GM23338 (cell line): ENCODE measurements around the gene TIMM17A. TPM values are rescaled to one million over a fixed set of nuclear protein-coding genes. Genes with fewer than 3 reads are reported as not detected.

ENCODE experiments used
- ATAC-seq: fragments of 200-7000 bp; cut with Tn5 transposase; 3 replicates; pipeline ENCODE4 v1.9.1; 2020
- DNase-seq: peaks from one replicate; pipeline ENCODE4 v3.0.0-alpha.2; 2015; ENCODE audit warnings: low spot score
- H2AFZ ChIP-seq: fragments of 200-600 bp; sonication (generic); 2 replicates; pipeline ENCODE4 v1.8.0; 2016; ENCODE audit warnings: antibody characterized with exemption, mild to moderate bottlenecking, moderate library complexity
- H3F3A ChIP-seq: fragments of 200-600 bp; sonication (generic); replicated peaks from 2 replicates; pipeline ENCODE4 v1.8.0; 2017; ENCODE audit warnings: antibody characterized with exemption, mixed run types, low read depth
- H3K27ac ChIP-seq: fragments of 200-600 bp; sonication (generic); 2 replicates; pipeline ENCODE4 v1.6.1; 2016; ENCODE audit warnings: low read depth
- H3K27me3 ChIP-seq: fragments of 200-600 bp; sonication (generic); 2 replicates; pipeline ENCODE4 v1.8.0; 2016; ENCODE audit warnings: mild to moderate bottlenecking, mixed run types, moderate library complexity; ENCODE audit not compliant: insufficient read depth
- H3K36me3 ChIP-seq: fragments of 200-600 bp; sonication (generic); 2 replicates; pipeline ENCODE4 v1.8.0; 2016; ENCODE audit warnings: mild to moderate bottlenecking; ENCODE audit not compliant: insufficient read depth
- H3K4me1 ChIP-seq: fragments of 200-600 bp; sonication (generic); 2 replicates; pipeline ENCODE4 v1.8.0; 2016; ENCODE audit warnings: mild to moderate bottlenecking, moderate library complexity; ENCODE audit not compliant: insufficient read depth
- H3K4me2 ChIP-seq: fragments of 200-600 bp; sonication (generic); 2 replicates; pipeline ENCODE4 v1.7.1; 2017; ENCODE audit warnings: mixed run types
- H3K4me3 ChIP-seq: fragments of 200-600 bp; sonication (generic); 2 replicates; pipeline ENCODE4 v1.6.1; 2016; ENCODE audit warnings: mixed run types
- H3K79me2 ChIP-seq: fragments of 200-600 bp; sonication (generic); replicated peaks from 2 replicates; pipeline ENCODE4 v1.8.0; 2017; ENCODE audit warnings: mild to moderate bottlenecking; ENCODE audit not compliant: insufficient read depth
- H3K9me2 ChIP-seq: fragments of 200-600 bp; sonication (generic); 2 replicates; pipeline ENCODE4 v1.8.0; 2017; ENCODE audit not compliant: insufficient read depth
- H4K20me1 ChIP-seq: fragments of 200-600 bp; sonication (generic); replicated peaks from 2 replicates; pipeline ENCODE4 v1.8.0; 2017; ENCODE audit warnings: mild to moderate bottlenecking; ENCODE audit not compliant: insufficient read depth
- H3K27ac Mint-ChIP-seq: 2 replicates; pipeline ENCODE4 v1.8.0; 2020; ENCODE audit warnings: inconsistent platforms, mild to moderate bottlenecking, moderate library complexity, mixed read lengths
- H3K27me3 Mint-ChIP-seq: 3 replicates; pipeline ENCODE4 v1.8.0; 2022; ENCODE audit warnings: low read depth, mild to moderate bottlenecking, moderate library complexity, mixed read lengths, inconsistent platforms; ENCODE audit not compliant: insufficient read depth, poor library complexity
- H3K36me3 Mint-ChIP-seq: 3 replicates; pipeline ENCODE4 v1.8.0; 2021; ENCODE audit warnings: low read depth, mild to moderate bottlenecking, inconsistent platforms, moderate library complexity, mixed read lengths
- H3K4me1 Mint-ChIP-seq: 3 replicates; pipeline ENCODE4 v1.8.0; 2020; ENCODE audit warnings: mild to moderate bottlenecking, inconsistent platforms, mixed read lengths
- H3K4me3 Mint-ChIP-seq: 3 replicates; pipeline ENCODE4 v1.8.0; 2021; ENCODE audit warnings: moderate library complexity, mild to moderate bottlenecking, inconsistent platforms, mixed read lengths
- H3K9me3 Mint-ChIP-seq: 3 replicates; pipeline ENCODE4 v1.8.0; 2020; ENCODE audit warnings: moderate library complexity, mild to moderate bottlenecking, inconsistent platforms, mixed read lengths
- CREB1 ChIP-seq: fragments of 250-450 bp; sonication (Bioruptor Pico); IDR thresholded peaks from 2 replicates; pipeline ENCODE4 v1.5.0; 2020; ENCODE audit warnings: low read depth, mild to moderate bottlenecking, moderate library complexity
- EZH2 ChIP-seq: fragments of 200-600 bp; sonication (generic); IDR thresholded peaks from one replicate; pipeline ENCODE4 v1.8.0; 2017; ENCODE audit warnings: antibody characterized with exemption, mild to moderate bottlenecking, low read depth; ENCODE audit not compliant: unreplicated experiment
- EZH2phosphoT487 ChIP-seq: fragments of 200-600 bp; sonication (generic); IDR thresholded peaks from one replicate; pipeline ENCODE4 v1.8.1; 2018; ENCODE audit warnings: antibody characterized with exemption; ENCODE audit not compliant: unreplicated experiment
- JUNB ChIP-seq: IDR thresholded peaks from one replicate; pipeline ENCODE4 v1.6.1; 2016; ENCODE audit warnings: antibody characterized with exemption; ENCODE audit not compliant: unreplicated experiment
- NANOG ChIP-seq: IDR thresholded peaks from 2 replicates; pipeline ENCODE4 v1.6.1; 2016; ENCODE audit warnings: antibody characterized with exemption, borderline replicate concordance
- STAT1 ChIP-seq: IDR thresholded peaks from one replicate; pipeline ENCODE4 v1.6.1; 2016; ENCODE audit warnings: antibody characterized with exemption; ENCODE audit not compliant: unreplicated experiment
- ZNF114 ChIP-seq: fragments of 250-450 bp; sonication (Bioruptor Pico); IDR thresholded peaks from 2 replicates; pipeline ENCODE4 v1.5.0; 2020; ENCODE audit warnings: mild to moderate bottlenecking, moderate library complexity
- ZNF331 ChIP-seq: fragments of 250-450 bp; sonication (Bioruptor Pico); IDR thresholded peaks from 2 replicates; pipeline ENCODE4 v1.5.0; 2020; ENCODE audit warnings: low read depth, mild to moderate bottlenecking, moderate library complexity
- polyA plus RNA-seq: library from polyadenylated mRNA; unstranded; fragments of >200 nt; fragmentation: Nextera tagmentation; extraction: Ambion mirVana; gene quantifications from 2 replicates; pipeline ENCODE4 v1.2.1, GENCODE V29; 2016
- total RNA-seq: library from RNA; depleted of rRNA; stranded (reverse); fragments of >200 nt; shearing (Covaris generic); gene quantifications from 2 replicates; pipeline ENCODE4 v1.2.3, GENCODE V29; 2014
- TF ChIP-seq, protein P1 (sequence below): IDR thresholded peaks from 2 replicates; pipeline ENCODE4 v1.6.1; 2016; ENCODE audit warnings: antibody characterized with exemption
- TF ChIP-seq, protein P2 (sequence below), 2 experiments: fragments of 200-600 bp in 1 of 2; sonication (generic) in 1 of 2; conservative IDR thresholded peaks; 2 replicates each; pipeline versions ENCODE4 v1.5.1 to v1.6.1; 2016 to 2017; ENCODE audit warnings: antibody characterized with exemption in 2 of 2, low read depth in 2 of 2, mild to moderate bottlenecking in 2 of 2, moderate library complexity in 1 of 2
- TF ChIP-seq, protein P3 (sequence below): fragments of 250-450 bp; sonication (Bioruptor Pico); IDR thresholded peaks from 2 replicates; pipeline ENCODE4 v1.5.0; 2020; ENCODE audit warnings: mild to moderate bottlenecking, moderate library complexity

The TIMM17A gene
- total and polyA plus RNA-seq, 2 experiments from 2014 or later: 38.5 to 60.0 TPM

DNA sequence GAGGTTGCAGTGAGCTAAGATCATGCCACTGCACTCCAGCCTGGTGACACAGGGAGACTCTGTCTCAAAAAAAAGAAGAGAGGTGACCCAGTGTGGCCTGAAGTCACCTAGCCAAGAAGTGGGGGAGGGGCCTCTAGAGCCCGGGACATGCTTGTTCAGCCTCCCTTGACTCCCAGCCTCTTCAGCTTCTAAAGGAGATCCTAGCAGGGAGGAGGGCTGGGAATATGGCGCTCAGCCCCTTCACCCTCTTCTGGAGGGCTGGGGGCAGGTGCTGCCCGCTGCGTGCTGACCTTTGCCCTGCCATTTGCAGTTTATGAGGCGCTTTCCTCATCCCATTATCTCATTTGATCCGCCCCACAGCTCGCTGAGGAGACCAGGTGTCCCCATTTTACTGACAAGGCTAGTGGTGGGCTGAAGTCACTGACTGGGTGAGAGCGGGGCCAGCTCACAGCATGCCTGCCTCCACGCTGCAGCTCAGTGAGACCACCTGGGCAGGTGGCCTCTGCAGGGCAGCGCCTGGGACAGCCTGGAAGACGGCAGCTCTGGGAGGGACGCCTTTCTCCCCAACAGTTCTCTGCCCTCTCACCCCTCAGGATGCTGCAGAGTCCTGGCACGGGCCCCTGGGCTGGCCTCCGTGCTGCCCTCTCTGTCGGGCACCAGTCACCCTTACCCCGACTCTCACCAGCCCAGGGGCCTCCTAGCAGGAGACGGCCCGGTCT lies 62.6 kb downstream of the TIMM17A start:
- no peaks in the 10 kb centered on the region for H3K36me3 ChIP-seq
- no peaks in the 10 kb centered on the region for H3K27me3 ChIP-seq
- H3K27ac ChIP-seq: no peak overlapping the region
- ATAC-seq (peak; percentile 52), DNase-seq (peak; percentile 33)
- H3K4me3 ChIP-seq: no peak overlapping the region
- no peaks in the 10 kb centered on the region for H3K79me2 ChIP-seq
- no peak overlapping the region for H2AFZ ChIP-seq
- peaks cover 6% of the 10 kb centered on the region; the same call in 1 of the 2 replicates for H3K4me1 ChIP-seq
- no peaks in the 10 kb centered on the region for H3F3A ChIP-seq
- H3K4me1 Mint-ChIP-seq: peaks cover 20% of the 10 kb centered on the region
- peaks cover 2% of the 10 kb centered on the region for H3K27me3 Mint-ChIP-seq
- H4K20me1 ChIP-seq: no peaks in the 10 kb centered on the region
- H3K4me2 ChIP-seq: no peak overlapping the region
- H3K4me3 Mint-ChIP-seq: no peak overlapping the region
- no peak for TF ChIP-seq CREB1 (CRISPR knock-in tag)
- TF ChIP-seq, protein P1, sequence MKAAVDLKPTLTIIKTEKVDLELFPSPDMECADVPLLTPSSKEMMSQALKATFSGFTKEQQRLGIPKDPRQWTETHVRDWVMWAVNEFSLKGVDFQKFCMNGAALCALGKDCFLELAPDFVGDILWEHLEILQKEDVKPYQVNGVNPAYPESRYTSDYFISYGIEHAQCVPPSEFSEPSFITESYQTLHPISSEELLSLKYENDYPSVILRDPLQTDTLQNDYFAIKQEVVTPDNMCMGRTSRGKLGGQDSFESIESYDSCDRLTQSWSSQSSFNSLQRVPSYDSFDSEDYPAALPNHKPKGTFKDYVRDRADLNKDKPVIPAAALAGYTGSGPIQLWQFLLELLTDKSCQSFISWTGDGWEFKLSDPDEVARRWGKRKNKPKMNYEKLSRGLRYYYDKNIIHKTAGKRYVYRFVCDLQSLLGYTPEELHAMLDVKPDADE: no peak
- TF ChIP-seq NANOG: no peak
- TF ChIP-seq, protein P2, sequence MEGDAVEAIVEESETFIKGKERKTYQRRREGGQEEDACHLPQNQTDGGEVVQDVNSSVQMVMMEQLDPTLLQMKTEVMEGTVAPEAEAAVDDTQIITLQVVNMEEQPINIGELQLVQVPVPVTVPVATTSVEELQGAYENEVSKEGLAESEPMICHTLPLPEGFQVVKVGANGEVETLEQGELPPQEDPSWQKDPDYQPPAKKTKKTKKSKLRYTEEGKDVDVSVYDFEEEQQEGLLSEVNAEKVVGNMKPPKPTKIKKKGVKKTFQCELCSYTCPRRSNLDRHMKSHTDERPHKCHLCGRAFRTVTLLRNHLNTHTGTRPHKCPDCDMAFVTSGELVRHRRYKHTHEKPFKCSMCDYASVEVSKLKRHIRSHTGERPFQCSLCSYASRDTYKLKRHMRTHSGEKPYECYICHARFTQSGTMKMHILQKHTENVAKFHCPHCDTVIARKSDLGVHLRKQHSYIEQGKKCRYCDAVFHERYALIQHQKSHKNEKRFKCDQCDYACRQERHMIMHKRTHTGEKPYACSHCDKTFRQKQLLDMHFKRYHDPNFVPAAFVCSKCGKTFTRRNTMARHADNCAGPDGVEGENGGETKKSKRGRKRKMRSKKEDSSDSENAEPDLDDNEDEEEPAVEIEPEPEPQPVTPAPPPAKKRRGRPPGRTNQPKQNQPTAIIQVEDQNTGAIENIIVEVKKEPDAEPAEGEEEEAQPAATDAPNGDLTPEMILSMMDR (conservative IDR thresholded peaks at IDR 0.05; ENCODE audit: low read depth in 2 of 2): no peak
- TF ChIP-seq EZH2phosphoT487: no peak
- no peak for TF ChIP-seq EZH2
- TF ChIP-seq, protein P3, sequence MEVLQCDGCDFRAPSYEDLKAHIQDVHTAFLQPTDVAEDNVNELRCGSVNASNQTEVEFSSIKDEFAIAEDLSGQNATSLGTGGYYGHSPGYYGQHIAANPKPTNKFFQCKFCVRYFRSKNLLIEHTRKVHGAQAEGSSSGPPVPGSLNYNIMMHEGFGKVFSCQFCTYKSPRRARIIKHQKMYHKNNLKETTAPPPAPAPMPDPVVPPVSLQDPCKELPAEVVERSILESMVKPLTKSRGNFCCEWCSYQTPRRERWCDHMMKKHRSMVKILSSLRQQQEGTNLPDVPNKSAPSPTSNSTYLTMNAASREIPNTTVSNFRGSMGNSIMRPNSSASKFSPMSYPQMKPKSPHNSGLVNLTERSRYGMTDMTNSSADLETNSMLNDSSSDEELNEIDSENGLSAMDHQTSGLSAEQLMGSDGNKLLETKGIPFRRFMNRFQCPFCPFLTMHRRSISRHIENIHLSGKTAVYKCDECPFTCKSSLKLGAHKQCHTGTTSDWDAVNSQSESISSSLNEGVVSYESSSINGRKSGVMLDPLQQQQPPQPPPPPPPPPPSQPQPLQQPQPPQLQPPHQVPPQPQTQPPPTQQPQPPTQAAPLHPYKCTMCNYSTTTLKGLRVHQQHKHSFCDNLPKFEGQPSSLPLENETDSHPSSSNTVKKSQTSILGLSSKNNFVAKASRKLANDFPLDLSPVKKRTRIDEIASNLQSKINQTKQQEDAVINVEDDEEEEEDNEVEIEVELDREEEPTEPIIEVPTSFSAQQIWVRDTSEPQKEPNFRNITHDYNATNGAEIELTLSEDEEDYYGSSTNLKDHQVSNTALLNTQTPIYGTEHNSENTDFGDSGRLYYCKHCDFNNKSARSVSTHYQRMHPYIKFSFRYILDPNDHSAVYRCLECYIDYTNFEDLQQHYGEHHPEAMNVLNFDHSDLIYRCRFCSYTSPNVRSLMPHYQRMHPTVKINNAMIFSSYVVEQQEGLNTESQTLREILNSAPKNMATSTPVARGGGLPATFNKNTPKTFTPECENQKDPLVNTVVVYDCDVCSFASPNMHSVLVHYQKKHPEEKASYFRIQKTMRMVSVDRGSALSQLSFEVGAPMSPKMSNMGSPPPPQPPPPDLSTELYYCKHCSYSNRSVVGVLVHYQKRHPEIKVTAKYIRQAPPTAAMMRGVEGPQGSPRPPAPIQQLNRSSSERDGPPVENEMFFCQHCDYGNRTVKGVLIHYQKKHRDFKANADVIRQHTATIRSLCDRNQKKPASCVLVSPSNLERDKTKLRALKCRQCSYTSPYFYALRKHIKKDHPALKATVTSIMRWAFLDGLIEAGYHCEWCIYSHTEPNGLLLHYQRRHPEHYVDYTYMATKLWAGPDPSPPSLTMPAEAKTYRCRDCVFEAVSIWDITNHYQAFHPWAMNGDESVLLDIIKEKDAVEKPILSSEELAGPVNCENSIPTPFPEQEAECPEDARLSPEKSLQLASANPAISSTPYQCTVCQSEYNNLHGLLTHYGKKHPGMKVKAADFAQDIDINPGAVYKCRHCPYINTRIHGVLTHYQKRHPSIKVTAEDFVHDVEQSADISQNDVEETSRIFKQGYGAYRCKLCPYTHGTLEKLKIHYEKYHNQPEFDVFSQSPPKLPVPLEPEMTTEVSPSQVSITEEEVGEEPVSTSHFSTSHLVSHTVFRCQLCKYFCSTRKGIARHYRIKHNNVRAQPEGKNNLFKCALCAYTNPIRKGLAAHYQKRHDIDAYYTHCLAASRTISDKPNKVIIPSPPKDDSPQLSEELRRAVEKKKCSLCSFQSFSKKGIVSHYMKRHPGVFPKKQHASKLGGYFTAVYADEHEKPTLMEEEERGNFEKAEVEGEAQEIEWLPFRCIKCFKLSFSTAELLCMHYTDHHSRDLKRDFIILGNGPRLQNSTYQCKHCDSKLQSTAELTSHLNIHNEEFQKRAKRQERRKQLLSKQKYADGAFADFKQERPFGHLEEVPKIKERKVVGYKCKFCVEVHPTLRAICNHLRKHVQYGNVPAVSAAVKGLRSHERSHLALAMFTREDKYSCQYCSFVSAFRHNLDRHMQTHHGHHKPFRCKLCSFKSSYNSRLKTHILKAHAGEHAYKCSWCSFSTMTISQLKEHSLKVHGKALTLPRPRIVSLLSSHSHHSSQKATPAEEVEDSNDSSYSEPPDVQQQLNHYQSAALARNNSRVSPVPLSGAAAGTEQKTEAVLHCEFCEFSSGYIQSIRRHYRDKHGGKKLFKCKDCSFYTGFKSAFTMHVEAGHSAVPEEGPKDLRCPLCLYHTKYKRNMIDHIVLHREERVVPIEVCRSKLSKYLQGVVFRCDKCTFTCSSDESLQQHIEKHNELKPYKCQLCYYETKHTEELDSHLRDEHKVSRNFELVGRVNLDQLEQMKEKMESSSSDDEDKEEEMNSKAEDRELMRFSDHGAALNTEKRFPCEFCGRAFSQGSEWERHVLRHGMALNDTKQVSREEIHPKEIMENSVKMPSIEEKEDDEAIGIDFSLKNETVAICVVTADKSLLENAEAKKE (CRISPR knock-in tag): no peak
- no peak for TF ChIP-seq STAT1
- TF ChIP-seq ZNF114: no peak
- TF ChIP-seq JUNB: no peak
- no peak for TF ChIP-seq ZNF331
- no peak overlapping the region for H3K27ac Mint-ChIP-seq
- H3K36me3 Mint-ChIP-seq: peaks cover 19% of the 10 kb centered on the region; the same call in 2 of the 3 replicates
- H3K9me2 ChIP-seq: no peaks in the 10 kb centered on the region
- H3K9me3 Mint-ChIP-seq: no peaks in the 10 kb centered on the region
